CD4-positive, alpha-beta T cell treated with Interleukin-15 for 1 hour (primary cell): ENCODE measurements around the gene NELL2.
"Not testable (repeated sequence)": the region's sequence is repeated elsewhere in the genome, so short reads cannot be mapped to it uniquely, and the experiment has no call there.

Experiments used
- DNase-seq: peaks from one replicate; pipeline ENCODE4 v3.0.0-alpha.2; 2020

The NELL2 gene

DNA sequence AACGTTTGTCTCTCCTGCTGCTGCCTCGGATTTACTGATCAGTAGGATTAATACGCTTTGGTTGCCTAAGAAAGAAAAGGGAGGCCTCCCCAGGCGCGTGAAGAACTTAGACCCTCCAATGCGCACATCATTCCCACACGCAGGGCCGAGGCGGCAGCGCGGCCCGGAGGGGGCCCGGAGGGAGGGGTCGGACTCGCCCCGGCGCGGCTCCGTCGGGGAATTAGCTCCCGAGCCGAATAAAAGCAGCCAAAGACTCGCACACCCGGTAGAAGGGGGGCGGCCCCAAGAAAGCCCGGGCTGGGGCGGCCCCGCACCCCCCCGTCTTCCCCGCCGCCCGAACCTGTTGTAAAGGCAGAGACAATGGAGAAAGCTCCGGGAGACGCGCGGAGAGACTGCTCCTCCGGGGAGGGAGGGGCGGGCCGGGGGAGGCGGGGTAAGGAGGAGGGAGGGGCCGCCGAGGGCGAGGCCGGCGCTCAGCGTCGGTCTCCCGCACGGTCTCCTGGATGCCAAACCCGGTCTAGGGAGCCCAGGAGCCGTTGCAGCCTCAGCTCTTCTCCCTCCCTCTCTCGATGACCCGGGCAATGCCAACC, at the start of gene NELL2:
Gene NELL2, minus strand, starts transcription at position 362 of the 590 bp plus-strand sequence. CDS start 446 bp downstream, outside the sequence.
- peak; percentile 49 for DNase-seq

DNA sequence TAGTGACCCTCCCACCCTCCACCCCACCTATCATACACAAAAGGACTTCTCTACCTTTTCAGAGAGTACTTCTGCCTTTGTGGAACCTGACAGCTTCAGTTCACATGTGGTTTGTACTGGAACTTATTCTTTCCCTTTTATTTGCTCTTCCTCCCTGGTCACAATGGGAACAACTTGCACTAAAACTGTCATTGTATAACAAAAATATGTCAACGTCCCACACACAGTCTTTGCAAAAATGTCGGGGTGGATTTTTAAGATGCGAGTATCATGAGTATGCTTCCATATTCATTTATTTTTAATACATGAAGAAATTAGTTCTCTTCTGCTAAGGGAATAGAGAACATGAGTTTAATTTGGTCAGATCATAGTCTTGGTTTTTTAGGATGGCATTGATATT, 45.6 kb upstream of the NELL2 start:
- DNase-seq = no peak

DNA sequence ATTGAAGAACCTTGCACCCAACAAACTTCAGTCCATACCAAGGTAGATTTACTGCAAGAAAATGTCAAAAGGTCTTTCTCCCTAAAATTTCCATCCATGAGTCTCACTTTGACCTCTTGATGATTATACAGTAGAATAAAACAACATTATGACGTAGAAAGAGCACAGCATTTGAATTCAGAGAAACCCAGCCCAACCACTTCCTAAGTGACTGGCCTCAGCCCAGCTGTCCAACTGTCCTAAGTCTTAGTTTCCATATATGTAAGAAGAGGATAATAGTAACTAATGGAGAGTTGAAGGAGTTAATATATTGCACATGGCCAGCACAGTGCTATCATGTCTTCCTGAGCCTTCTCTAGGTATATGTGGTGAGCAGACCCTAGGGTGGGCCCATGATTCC, 41.0 kb upstream of the NELL2 start:
- DNase-seq = no peak

DNA sequence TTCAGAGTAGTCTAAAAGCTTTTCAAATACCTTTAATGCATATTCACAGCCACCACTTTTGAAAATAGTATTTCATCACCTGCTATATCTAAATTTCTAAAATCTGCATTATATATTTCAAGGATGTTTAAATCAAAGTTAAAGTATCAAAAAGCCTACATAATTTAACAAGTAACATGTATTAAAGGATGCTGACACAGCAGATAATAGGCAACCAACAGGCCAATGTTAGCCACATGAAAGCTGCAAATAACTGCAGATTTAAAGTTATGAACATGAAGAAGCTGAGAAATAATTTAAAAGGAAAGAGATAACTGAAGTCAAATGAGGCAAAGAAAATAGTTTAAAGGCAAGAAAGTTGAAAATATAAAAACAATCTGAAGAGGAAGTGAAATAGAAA, 39.8 kb upstream of the NELL2 start:
- no peak for DNase-seq

DNA sequence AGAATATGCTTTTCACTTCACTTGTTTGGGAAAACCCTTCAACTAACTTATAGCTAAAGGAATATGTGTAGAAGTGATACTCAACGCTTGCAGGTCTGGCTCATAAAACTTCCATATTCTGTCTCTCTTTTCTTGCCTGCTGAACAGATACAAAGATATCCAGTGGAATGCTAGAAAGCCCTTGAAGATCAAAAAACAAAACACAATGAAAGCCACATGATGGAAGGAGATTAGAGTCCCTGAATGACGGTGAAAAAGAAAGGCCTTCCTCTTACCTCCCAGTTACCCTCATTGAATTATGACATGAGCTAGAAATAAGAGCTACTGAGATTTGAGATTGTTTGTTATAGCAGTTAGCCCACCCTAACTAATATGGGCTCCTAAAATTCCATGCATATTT, 28.2 kb upstream of the NELL2 start:
- DNase-seq = no peak

DNA sequence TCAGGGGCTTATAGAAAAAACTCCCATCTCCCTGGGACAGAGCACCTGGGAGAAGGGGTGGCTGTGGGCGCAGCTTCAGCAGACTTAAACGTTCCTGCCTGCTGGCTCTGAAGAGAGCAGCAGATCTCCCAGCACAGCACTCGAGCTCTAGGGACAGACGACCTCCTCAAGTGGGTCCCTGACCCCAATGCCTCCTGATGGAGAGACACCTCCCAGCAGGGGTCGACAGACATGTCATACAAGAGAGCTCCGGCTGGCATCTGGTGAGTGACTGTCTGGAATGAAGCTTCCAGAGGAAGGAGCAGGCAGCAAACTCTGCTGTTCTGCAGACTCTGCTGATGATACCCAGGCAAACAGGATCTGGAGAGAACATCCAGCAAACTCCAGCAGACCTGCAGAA, 22.0 kb upstream of the NELL2 start:
- not testable (repeated sequence) for DNase-seq

DNA sequence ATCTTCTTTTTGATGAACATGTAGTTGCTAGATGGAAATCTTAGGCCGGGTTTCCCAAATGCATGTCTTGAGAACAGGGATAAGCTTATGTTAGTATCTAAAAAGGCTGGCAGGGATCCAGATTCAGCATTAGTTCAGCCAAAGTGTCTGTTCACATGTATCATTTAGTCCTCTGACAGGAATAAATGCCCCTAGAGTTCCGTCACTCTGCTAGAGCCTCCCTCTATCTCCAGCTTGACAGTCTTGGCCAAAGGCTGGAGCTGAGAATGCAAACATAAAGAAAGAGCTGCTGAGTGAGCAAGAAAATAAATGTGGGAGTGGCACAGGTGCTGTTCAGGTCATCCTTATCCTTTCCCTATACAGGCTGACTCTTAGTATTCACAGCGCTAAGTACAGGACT, 13.8 kb upstream of the NELL2 start:
- DNase-seq = no peak

DNA sequence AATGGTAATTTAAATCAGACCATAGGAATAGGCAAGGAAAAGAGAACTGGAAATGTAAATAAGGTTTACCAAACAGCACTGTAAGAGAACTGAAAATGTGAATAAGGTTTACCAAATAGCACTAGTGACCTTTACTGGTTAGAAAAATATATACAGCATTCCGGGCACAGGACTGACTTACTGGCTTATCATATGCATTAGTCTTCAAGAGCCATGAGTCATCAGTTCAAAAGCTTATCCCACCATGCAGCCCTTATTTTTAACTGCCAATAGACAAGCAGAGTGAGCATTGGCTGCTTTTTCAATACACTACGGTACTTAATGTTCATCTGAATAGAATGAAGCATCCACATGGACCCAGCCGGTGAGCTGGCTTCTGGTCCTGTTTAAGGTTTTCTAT, 13.0 kb upstream of the NELL2 start:
- DNase-seq = no peak

DNA sequence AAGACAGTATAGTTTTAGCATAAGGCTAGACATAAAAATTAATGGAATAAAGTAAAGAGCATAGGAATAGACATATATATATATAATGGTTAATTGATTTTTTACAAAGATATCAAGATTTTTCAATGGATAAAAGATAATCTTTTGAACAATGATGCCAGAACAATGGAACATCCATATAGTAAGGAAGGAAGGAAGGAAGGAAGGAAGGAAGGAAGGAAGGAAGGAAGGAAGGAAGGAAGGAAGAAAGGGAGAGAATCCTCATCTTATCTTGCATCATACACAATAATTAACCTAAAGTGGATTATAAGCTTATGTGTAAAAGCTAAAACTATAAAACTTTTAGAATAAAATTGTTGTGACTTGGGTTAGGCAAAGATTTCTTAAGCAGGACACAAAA, 9.8 kb upstream of the NELL2 start:
- DNase-seq = no peak

DNA sequence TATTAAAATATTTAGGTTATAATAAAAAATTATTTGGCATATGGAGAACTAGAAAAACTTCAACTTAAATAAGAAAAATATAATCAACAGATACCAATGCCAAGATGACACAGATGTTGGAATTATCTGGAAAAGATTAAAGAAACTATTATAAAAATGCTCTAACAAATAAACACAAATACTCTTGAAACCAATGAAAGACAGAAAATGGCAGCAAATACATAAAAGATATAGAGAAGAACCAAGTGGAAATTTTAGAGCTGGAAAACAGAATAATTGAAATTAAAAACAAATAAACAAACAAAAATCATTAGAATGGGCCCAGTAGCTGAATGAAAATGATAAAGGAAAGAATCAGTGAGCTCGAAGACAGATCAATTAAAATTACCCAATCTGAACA, 5.1 kb upstream of the NELL2 start:
- no peak for DNase-seq

DNA sequence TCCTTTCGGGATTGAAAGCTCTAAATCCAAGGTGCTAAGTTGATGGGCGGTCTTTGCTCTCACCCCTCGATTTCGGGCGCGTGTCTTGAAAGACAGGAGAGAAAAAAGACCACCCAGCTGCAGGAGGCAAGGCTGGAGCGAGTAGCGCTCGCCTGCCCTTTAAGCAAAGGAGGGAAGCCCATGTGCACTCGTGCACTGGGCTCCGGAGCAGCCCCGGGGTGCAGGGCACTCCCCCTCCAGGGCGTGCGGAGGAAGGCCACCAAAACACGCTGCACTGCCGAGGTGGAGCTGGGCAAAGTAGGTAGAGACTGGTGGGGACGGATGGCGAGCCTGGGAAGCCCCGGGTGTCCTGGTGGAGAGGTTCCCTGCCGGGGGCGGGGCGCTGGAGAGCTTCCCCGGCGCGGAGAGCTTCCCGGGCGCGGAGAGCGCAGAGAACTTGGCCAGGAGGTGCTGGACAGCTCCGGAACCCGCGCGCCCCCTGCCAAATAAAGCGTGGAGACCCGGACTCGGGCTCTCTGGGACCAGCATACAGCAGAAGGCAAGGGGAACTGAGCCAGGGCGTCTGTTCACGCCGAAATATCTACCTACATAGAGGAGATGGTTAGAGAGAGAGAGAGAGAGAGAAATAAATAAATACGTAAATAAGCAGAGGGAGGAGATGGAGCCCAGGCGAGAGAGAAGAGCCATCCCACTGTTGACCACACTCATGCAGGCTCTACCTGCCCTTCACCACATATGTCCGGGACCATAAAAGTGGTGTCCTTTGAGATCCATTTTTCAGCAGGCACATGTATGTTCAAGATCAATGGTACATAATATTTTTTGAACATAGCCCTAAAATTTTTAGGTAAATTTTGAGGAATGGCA, 662 bp upstream of the NELL2 start:
- peak; percentile 24 for DNase-seq

DNA sequence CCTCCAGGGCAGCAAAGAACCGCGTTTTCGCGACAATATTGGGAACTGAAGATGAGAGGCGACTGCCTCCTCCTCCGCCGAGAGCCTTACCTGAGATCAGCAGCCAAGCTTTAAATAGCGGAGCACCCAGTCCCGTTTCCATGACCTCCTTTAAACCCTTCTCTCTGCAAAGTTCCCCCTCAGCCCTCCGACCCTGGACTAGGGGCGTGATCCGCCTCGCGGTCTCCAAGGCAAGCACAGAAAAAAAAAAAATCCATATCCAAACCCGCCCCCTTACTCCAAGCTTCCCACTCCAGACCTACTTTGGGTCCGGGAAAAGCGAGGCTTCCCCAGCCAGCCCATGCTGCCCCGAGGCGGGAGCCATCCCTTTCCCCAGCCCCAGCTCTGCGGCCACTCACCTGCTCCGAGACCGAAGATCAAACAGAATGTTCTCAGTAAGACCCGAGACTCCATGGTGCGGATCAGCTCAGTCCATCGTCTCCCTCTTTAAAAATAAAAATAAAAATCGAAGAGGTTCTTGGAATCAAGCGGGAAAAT, 630 bp downstream of the NELL2 start:
- no peak for DNase-seq

DNA sequence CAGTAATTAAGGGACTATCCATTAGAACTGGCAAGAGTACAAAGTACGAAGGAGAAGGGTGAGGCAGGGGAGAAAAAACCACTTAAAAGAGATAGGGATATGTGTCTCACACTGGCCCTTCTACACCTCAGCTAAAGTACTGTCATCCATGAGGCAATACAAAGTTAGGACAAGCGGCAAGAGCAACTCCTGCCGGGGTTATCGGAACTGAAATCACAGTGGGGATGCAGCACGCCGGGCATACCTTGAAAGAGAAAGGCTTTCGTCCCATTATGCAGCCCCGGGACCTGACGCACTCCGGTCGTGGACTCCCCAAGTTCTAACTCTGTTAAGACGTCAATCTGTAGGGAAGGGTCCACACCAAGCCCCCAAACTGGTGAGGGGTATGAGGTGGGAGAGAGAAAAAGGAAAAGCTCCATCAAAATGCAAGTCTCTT, 1.1 kb downstream of the NELL2 start:
- no peak for DNase-seq

DNA sequence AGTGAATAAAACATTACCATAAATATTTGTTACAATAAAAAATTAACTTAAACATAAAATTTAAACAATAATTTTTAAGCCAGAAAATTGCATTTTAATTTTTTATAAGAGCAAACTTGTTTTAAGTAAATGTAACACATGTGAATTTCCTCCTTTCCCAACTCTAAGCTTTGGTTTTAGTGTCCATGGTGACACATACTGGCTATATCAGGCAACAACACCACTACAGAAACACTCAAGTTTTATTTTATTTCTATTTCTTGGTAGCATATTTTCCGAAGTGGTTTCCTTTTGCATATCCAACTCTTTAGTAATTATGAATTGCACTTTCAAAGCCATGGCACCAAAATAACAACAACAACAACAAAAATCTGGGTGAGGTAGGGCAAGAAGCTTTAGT, 2.2 kb downstream of the NELL2 start:
- no peak for DNase-seq

DNA sequence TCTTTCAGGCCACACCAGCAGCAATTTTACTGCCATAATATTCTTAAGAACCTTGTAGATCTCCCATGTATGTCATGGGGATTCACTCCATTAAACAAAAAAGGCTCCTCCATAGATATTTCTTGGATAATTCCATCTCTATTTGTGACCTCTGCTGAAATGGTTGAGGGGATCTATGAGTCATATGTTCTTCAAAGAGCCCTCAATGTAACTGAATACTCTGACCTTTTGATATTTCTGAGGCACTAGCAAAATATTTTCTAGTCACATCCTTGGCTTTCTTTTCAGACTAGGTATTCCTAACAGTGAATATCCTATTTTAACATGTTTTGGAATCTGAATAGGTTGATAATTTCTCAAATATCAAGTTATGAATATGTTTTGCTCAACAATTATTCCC, 6.6 kb downstream of the NELL2 start:
- DNase-seq = no peak

DNA sequence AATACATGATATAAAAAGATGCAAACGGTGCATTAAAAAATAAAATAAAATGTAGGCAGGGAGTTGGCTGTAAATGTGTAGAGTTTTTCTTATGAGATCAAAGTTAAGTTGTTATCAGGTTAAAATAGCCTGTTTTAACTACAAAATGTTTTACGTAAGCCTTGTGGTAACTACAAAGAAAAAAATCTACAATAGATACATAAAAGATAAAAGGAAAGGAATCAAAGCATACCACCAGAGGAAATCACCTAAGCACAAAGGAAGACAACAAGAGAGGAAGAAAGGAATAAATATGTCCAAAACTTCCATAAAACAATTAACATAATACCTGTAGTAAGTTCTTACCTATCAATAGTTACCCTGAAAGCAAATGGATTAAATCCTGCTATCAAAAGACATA, 12.2 kb downstream of the NELL2 start:
- DNase-seq = no peak

DNA sequence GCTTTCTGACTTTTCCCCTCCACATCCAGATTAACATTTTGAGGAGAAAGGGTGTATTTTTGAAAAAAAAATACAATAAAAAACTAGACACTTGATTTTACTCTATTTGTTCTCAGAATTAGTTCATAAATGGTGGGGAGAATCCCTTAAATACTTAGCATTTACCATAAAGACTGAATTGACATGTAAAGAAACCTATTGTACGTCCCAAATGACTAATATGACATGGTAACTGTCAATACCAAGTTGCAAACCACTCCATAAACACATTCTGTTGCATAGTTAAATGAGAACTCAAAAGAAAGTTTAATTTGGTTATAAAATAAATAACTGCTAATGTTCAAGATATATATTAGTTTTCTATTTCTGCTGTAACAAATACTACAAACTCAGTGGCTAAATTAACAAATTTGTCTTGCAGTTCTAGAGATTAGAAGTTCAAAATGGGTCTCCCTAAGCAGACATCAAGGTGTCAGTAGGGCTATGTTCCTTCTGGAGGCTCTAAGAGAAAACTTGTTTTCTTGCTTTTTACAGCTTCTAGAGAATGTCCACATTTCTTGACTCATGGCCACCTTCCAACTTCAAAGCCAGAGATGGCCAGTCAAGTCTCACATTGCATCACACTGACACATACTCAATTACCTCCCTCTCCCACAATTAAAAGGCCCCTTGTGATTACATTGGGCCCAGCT, 16.0 kb downstream of the NELL2 start:
- DNase-seq = no peak

DNA sequence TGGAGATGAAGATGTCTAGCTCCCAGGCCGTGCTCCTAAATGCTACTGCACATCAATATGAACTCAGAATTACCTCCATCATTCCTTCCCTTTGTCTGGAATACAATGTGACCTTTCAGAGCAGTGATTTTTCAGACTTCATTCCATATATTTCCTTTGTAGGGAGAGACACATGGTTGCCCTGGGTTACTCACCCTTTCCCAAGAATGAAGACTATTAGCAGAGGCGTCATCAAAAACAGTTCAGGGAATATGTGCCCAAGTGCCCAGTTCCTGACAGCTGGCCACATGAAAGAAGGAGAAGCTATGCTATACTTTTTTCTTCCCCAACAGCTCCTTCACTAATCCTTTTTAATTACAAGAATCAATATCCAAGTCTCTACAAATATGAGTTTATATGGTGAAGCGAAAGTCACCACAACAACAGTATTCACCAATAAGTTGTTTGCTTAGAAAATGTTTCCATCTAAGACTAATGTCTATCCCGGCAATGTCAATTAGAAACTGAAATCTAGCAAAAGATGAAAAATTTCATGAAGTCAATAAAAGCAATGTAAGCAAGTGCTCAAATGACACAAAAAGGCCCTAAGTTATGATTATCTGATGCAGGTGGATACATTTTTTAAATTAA, 17.8 kb downstream of the NELL2 start:
- DNase-seq = no peak

DNA sequence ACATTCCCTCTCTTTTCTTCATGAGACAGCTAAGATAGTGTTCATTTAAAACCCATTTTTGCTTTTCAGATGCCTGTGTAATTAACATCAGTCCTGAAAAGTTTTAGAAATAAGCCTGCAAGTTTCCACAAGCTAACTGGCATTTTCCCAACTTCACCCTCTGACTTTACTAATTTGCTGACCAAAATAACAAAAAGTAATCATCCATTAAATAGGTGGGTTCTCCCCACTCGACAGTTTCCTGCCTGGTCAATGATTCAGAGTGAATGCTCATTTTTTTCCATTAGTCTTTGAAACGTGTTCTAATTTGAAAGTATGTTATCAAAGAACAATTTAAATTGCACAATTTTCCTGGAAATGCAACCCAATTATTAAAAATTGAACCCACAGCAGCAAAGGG, 23.6 kb downstream of the NELL2 start:
- DNase-seq = no peak

DNA sequence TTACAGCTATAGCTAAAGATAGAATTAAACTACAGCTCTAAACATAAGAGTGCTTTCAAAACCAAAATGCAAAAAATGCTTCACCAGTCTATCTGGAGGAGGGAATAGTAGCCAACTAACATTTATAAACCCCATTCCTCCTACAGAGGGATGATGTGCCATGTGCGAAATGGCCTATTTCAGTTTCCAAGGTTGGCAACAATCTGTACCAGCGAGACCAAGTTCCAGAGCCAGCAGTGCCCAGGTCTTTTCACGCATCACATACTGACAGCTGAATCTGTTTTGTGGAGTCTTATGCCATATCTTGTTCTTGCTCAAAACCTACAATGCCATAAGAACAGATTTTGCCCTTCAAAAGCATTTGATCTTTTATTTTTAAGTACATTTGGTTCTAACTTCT, 24.5 kb downstream of the NELL2 start:
- DNase-seq = no peak

DNA sequence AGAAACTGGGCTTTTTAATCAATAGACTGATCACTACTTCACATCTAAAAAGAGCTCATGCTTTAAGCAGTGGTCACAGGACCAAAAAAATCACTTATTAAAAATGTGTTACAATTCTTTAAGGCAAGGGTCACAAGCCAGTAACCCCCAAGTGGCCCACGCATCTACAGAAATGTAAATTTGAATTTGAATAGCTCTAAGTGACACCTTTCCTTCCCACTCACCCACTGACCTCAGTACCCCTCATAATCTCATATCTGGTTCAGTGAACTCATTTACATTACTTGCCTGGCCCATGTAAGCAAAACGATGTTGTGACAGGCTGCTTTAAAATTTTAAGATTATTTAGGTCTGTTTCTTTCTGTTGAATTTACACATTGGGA, 27.4 kb downstream of the NELL2 start:
- DNase-seq = no peak

DNA sequence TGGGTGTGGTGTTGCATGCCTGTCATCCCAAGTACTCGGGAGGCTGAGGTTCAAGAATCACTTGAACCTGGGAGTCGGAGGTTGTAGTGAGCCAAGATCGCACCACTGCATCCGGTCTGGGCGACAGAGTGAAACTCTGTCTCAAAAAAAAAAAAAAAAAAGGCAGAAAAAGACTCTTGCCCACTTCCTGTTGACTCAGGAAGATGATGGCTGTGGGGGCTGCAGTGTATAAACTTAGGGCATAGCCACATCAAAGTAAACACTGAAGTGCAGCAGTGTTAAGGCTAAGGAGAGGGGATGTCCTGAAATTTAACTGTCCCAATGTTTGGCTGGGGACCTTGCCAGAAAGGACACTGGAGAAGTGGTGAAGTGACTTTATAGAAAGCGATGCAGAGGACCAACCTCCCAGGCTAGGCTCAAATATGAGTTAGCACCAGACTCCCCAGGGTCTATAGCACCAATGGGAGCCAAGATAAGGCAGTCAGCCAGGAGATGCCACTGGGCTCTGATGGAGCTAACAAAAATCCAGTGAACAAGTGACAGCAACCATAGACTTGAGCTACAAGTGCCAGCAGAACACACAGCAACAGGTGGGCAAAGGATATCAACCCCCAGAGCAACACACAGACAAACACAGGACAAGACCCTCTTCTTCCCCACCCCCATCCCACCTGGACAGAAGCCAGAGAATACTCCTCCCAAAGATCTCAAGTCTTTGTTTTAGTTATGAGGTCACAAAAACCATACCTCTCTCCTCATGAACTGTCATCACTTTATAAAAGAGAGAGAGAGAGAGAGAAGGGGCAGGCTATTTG, 28.0 kb downstream of the NELL2 start:
- peak; percentile 76 for DNase-seq
